DND-41 (cell line): ENCODE data around the gene BTBD18.

Experiments used
- ATAC-seq: fragments of 200-7000 bp; cut with Tn5 transposase; 3 replicates; pipeline ENCODE4 v1.9.1; 2021; ENCODE audit warnings: low read depth; ENCODE audit not compliant: insufficient read depth
- DNase-seq: peaks from one replicate; pipeline ENCODE4 v3.0.0-alpha.2; 2020
- H2AFZ ChIP-seq: 2 replicates; pipeline ENCODE4 v1.6.0; 2012; ENCODE audit warnings: low read depth, low read length
- H3K27ac ChIP-seq: 2 replicates; pipeline ENCODE4 v1.5.1; 2012; ENCODE audit warnings: low read length, inconsistent platforms
- H3K27me3 ChIP-seq: fragments of 200-600 bp; sonication (generic); 2 replicates; pipeline ENCODE4 v1.6.0; 2012; ENCODE audit warnings: low read length, mild to moderate bottlenecking, inconsistent platforms; ENCODE audit not compliant: insufficient read depth, poor library complexity
- H3K36me3 ChIP-seq: 2 replicates; pipeline ENCODE4 v1.5.1; 2012; ENCODE audit warnings: low read length, inconsistent platforms; ENCODE audit not compliant: insufficient read depth
- H3K4me1 ChIP-seq: 2 replicates; pipeline ENCODE4 v1.5.1; 2012; ENCODE audit warnings: mild to moderate bottlenecking, low read length; ENCODE audit not compliant: insufficient read depth
- H3K4me2 ChIP-seq: 2 replicates; pipeline ENCODE4 v1.6.0; 2012; ENCODE audit warnings: mild to moderate bottlenecking, moderate library complexity, low read length, inconsistent platforms; ENCODE audit not compliant: insufficient read depth
- H3K4me3 ChIP-seq, 2 experiments: fragments of 200-600 bp in 1 of 2; shearing (Covaris generic) in 1 of 2; 2 replicates each; pipeline ENCODE4 v1.5.1; 2012 to 2016; ENCODE audit warnings: inconsistent platforms in 2 of 2, low read length in 2 of 2, mild to moderate bottlenecking in 2 of 2, low read depth in 1 of 2, moderate library complexity in 1 of 2
- H3K79me2 ChIP-seq: 2 replicates; pipeline ENCODE4 v1.6.0; 2012; ENCODE audit warnings: low read length, inconsistent platforms; ENCODE audit not compliant: insufficient read depth
- H3K9ac ChIP-seq: 2 replicates; pipeline ENCODE4 v1.6.0; 2012; ENCODE audit warnings: low read depth, mild to moderate bottlenecking, inconsistent platforms, low read length, moderate library complexity
- H3K9me3 ChIP-seq: 2 replicates; pipeline ENCODE4 v1.5.1; 2012; ENCODE audit warnings: low read length, moderate library complexity, mild to moderate bottlenecking, inconsistent platforms; ENCODE audit not compliant: insufficient read depth, severe bottlenecking
- H4K20me1 ChIP-seq: 2 replicates; pipeline ENCODE4 v1.6.0; 2012; ENCODE audit warnings: low read length; ENCODE audit not compliant: insufficient read depth
- CTCF ChIP-seq: IDR thresholded peaks from 2 replicates; pipeline ENCODE4 v1.5.1; 2012; ENCODE audit warnings: borderline replicate concordance, low read length, moderate library complexity, mild to moderate bottlenecking; ENCODE audit not compliant: poor library complexity, severe bottlenecking; ENCODE audit errors: extremely low read depth
- EZH2 ChIP-seq: IDR thresholded peaks from 3 replicates; pipeline ENCODE4 v1.6.1; 2012; ENCODE audit warnings: borderline replicate concordance, low read depth, mild to moderate bottlenecking, moderate library complexity, low read length, inconsistent platforms; ENCODE audit not compliant: severe bottlenecking

BTBD18 gene

GRCh38 chr11:57751176-57751575 lies 443 bp downstream of the BTBD18 start:
- Histone ChIP-seq H3K27ac (no peak overlapping the region), H3K27me3 (no peaks in the 10 kb centered on the region), H2AFZ (no peak overlapping the region), H3K9me3 (no peaks in the 10 kb centered on the region), H3K4me1 (no peaks in the 10 kb centered on the region), H3K9ac (no peak overlapping the region), H4K20me1 (no peaks in the 10 kb centered on the region), H3K79me2 (no peaks in the 10 kb centered on the region), H3K4me3 (no peak overlapping the region), H3K4me2 (no peak overlapping the region), H3K36me3 (no peaks in the 10 kb centered on the region)
- TF ChIP-seq CTCF, result no peak
- no peak for TF ChIP-seq EZH2
- ATAC-seq, result no peak
- DNase-seq, result no peak

GRCh38 chr11:57746920-57747319 lies 4.7 kb downstream of the BTBD18 start:
- H3K4me1 ChIP-seq, result peaks cover 11% of the 10 kb centered on the region
- no peaks in the 10 kb centered on the region for H3K27me3 ChIP-seq
- H3K4me2 ChIP-seq, result no peak overlapping the region
- ATAC-seq, result no peak
- H3K9me3 ChIP-seq, result no peaks in the 10 kb centered on the region
- H3K79me2 ChIP-seq, result peaks cover 17% of the 10 kb centered on the region
- no peak for DNase-seq
- TF ChIP-seq EZH2 (no peak), CTCF (no peak)
- H3K4me3 ChIP-seq, result no peak overlapping the region
- peaks cover 7% of the 10 kb centered on the region; the same call in 1 of the 2 replicates for H4K20me1 ChIP-seq
- H3K27ac ChIP-seq, result no peak overlapping the region
- no peak overlapping the region for H2AFZ ChIP-seq
- H3K36me3 ChIP-seq, result peaks cover 38% of the 10 kb centered on the region
- no peak overlapping the region for H3K9ac ChIP-seq

GRCh38 chr11:57745206-57745605 lies 6.4 kb downstream of the BTBD18 start:
- TF ChIP-seq CTCF, result no peak
- TF ChIP-seq EZH2, result no peak
- H3K9me3 ChIP-seq, result no peaks in the 10 kb centered on the region

GRCh38 chr11:57744357-57744756 lies 7.3 kb downstream of the BTBD18 start:
- peaks cover 27% of the 10 kb centered on the region for H3K4me1 ChIP-seq
- H3K27ac ChIP-seq, result no peak overlapping the region
- no peak overlapping the region for H2AFZ ChIP-seq
- TF ChIP-seq CTCF (no peak), EZH2 (no peak)
- H3K9me3 ChIP-seq, result no peaks in the 10 kb centered on the region
- H3K27me3 ChIP-seq, result no peaks in the 10 kb centered on the region
- no peak overlapping the region for H3K4me3 ChIP-seq
- peaks cover 49% of the 10 kb centered on the region for H3K36me3 ChIP-seq
- peaks cover 7% of the 10 kb centered on the region; the same call in 1 of the 2 replicates for H4K20me1 ChIP-seq
- DNase-seq (no peak), ATAC-seq (no peak)
- peaks cover 25% of the 10 kb centered on the region for H3K79me2 ChIP-seq
- no peak overlapping the region for H3K9ac ChIP-seq
- H3K4me2 ChIP-seq, result no peak overlapping the region

More at GRCh38 chr11:57745206-57745605, 6.4 kb downstream of the BTBD18 start:
- H4K20me1 ChIP-seq, result peaks cover 7% of the 10 kb centered on the region; the same call in 1 of the 2 replicates
- peaks cover 41% of the 10 kb centered on the region for H3K36me3 ChIP-seq
- ATAC-seq (no peak), DNase-seq (no peak)
- H3K4me2 ChIP-seq, result no peak overlapping the region
- H3K27ac ChIP-seq, result 0 out of 2 replicates have a peak overlapping the region, but pooled peaks have one; percentile 1
- peaks cover 19% of the 10 kb centered on the region for H3K4me1 ChIP-seq
- no peaks in the 10 kb centered on the region for H3K27me3 ChIP-seq
- H2AFZ ChIP-seq, result no peak overlapping the region
- H3K9ac ChIP-seq, result no peak overlapping the region
- peaks cover 25% of the 10 kb centered on the region for H3K79me2 ChIP-seq
- H3K4me3 ChIP-seq, result no peak overlapping the region
